Breast epithelium (tissue), 3 donors: ENCODE measurements around the gene C11orf86.
"Not testable (repeated sequence)": the region's sequence is repeated elsewhere in the genome, so short reads cannot be mapped to it uniquely, and the experiment has no call there.

Source experiments
- CTCF ChIP-seq, 3 donors: fragments of 450-650 bp; IDR thresholded peaks; one replicate each; pipeline ENCODE4 v1.5.1; 2016 to 2017; ENCODE audit warnings: antibody characterized with exemption in 3 of 3, mild to moderate bottlenecking in 3 of 3, moderate library complexity in 3 of 3
- POLR2A ChIP-seq: fragments of 450-650 bp; IDR thresholded peaks from one replicate; pipeline ENCODE4 v1.6.1; 2016; ENCODE audit warnings: antibody characterized with exemption, mild to moderate bottlenecking, moderate library complexity
- POLR2AphosphoS5 ChIP-seq, 3 donors: sonication (generic); formaldehyde crosslinking; IDR thresholded peaks; one replicate each; pipeline ENCODE4 v1.6.1; 2017; ENCODE audit warnings: antibody characterized with exemption in 3 of 3

DNA sequence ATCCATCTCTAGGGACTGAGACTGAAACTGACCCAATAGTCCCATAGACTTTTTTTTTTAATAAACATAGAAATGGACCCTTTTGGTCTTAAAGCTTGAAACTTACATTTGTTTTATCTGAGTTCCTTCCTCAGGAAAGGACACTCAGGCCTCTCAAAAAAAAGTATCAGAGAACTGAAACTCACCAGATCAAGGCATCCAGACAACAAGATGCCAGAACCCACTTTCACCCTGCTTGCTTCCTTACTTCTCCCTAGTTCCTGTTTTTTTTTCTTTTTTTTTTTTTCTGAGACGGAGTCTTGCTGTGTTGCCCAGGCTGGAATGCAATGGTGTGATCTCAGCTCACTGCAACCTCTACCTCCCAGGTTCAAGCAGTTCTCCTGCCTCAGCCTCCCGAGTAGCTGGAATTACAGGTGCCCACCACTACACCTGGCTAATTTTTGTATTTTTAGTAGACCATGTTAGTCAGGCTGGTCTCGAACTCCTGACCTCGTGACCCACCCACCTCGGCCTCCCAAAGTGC is 13.4 kb upstream of the C11orf86 start:
- not testable (repeated sequence) for TF ChIP-seq POLR2AphosphoS5 (IDR thresholded peaks at IDR 0.05); CTCF (IDR thresholded peaks at IDR 0.05); POLR2A
